ENCODE data around the gene PNPT1.

- no peak for TF ChIP-seq POLR2A (IDR thresholded peaks at IDR 0.05)
- TF ChIP-seq CTCF (IDR thresholded peaks at IDR 0.05): no peak
Measured at GRCh38 chr2:55742996-55743395, 49.4 kb upstream of the PNPT1 start.

All from testis (tissue), 2 donors.